NCI-H2196 treated with DMSO at 0.1 percent for 48 hours (cell line): ENCODE measurements around the gene ACTR10.

Experiments
- DNase-seq: peaks from one replicate; lab custom pipeline; 2025; ENCODE audit not compliant: unreplicated experiment; lab: John Stamatoyannopoulos, UW

The ACTR10 gene

DNA sequence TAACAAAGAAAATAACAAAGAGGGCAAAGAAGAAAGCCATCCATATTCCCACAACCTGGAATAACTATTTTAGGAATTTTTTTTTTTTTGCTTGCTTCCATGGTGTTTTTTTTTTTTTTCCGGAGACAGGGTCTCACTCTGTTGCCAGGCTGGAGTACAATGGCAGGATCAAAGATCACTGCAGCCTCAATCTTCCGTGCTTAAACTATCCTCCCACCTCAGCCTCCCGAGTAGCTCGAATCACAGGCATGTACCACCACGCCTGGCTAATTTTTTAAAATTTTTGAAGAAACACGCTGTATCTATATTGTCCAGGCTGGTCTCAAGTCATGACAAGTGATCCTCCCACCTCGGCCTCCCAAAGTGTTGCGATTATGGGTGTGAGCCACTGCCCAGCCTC is 78.2 kb downstream of the ACTR10 start:
- DNase-seq = no peak

DNA sequence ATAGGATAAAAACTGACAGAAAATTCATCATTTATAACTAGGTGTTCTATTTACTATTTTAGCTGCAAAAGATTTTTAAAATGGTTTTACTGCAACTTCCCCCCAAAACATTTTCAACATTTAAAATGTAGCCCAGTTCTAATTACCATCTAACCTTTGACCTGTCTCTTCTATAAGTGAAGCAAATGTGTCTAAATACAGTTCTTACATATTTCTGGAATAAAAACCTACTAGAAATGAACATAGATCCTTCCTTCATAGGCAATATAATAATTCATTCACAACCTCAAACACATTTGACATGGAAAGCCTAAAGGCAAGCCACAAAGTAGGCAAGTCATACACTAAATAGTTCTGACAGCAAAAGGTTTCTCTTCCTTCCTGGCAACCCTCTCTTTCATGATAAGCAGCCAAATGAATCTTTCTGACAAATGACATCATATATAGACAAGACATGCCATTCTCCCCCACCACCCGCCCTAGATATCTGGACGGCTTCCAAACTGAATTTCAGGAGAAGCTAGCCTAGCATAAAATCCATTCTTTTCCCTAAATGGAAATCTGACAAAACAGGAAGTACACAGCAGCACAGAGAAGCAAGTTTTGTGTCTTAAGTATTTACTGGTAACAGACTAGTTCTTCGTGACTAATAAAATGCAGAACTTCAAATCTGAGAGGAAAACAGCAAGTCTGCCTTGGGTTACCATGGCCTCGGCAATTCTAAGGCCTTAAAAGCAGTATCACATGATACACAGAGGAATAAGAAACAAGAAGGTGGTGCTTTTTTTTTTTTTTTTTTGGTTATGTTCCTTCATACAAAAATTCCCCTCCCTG is 81.2 kb downstream of the ACTR10 start:
- no peak for DNase-seq

DNA sequence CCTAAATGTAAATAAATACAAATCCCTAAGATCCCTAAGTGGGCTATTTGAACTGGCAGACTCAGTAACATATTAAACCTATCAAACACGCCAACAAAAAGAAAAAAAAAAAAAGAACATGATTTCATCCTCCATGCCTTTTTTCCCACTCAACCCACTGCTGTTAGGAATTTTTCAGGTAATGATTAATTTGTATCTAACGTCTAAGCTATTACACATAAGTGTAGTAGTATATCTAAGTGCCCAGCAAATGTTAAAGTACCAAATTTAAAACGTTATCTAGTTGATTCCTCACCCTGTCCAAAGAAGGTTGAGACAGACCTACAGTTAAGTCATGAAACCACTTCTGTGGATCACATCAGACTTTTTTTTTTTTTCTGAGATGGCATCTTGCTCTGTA is 82.0 kb downstream of the ACTR10 start:
- no peak for DNase-seq

DNA sequence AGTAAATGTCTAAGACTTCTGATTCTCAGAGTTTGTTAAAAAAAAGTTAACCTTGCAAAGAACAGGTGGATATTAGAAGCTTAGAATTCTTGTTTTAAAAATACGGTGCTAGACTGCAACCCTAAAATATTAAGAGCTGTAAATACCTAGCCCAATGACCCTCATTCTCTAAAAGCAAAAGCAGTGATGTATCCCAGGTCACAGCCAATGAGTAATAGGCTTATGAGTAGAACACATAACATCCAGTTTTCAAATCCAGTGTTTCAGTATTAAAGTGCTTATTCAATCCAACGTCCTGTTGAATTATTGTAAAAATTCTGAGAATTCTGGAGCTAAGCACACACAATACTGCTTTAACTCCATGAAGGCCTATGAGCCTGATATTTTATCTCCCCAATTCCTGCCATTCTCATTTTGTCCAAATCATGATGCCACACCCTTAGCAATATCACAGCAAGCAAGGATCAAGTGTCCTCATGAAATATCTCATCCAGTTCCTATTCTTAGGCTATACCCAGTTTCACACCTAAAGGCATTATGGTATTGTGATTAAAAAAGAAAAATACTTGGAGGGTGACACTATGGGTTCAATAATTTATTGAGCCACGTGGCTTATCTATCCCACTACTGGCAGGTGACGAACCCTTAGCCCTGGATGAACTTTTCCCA is 83.1 kb downstream of the ACTR10 start:
- no peak for DNase-seq

DNA sequence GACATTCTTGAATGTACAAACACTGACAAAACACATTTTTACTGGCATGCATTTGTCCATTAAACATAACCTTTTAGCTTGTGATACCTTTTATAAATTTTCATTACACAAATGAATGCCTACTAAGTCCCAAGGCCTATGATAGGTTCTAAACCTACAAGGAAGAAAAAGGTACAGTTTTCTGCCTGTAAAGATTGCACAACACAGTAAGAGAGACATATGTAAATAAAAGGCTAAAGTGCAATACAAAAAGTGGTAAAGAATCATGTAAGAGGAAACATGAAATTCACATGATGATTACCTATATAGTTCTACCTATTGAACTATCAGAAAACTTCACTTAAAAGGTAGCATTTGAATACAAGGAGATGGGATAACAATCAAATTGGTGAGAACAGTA is 83.8 kb downstream of the ACTR10 start:
- DNase-seq = no peak

DNA sequence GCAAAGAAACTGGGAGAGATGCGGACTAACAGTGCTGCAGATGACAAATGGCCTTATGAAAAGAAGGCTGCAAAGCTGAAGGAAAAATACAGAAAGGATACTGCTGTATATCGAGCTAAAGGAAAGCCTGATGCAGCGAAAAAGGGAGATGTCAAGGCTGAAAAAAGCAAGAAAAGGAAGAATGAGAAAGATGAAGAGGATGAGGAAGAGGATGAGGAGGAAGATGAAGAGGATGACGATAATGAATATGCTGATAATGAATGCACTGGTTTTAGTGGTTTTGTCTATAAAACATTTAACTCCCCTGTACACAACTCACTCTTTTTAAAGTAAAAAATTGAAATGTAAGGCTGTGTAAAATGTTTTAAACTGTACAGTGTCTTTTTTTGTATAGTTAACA is 85.2 kb downstream of the ACTR10 start:
- no peak for DNase-seq
